ENCODE data around the gene SLC8B1.
A peak's percentile ranks its signal among the peaks of the same experiment; 100 is the strongest.

The SLC8B1 gene

GRCh38 chr12:113318900-113319628, 15.8 kb downstream of the SLC8B1 start:
- DNase-seq, result no peak

GRCh38 chr12:113318046-113318656, 16.8 kb downstream of the SLC8B1 start:
- no peak for DNase-seq

- no peak for DNase-seq
Observed at GRCh38 chr12:113317122-113317521, 17.8 kb downstream of the SLC8B1 start.

GRCh38 chr12:113316155-113316554, 18.8 kb downstream of the SLC8B1 start:
- no peak for DNase-seq

GRCh38 chr12:113315358-113315757, 19.6 kb downstream of the SLC8B1 start:
- DNase-seq, result no peak

GRCh38 chr12:113314121-113314529, 20.8 kb downstream of the SLC8B1 start:
- DNase-seq, result no peak

GRCh38 chr12:113310489-113310888, 24.4 kb downstream of the SLC8B1 start:
- DNase-seq, result no peak

- no peak for DNase-seq
Observed at GRCh38 chr12:113306382-113306781, 28.5 kb downstream of the SLC8B1 start.

- no peak for DNase-seq
Observed at GRCh38 chr12:113305281-113305856, 29.5 kb downstream of the SLC8B1 start.

- DNase-seq, result no peak
Observed at GRCh38 chr12:113302886-113303640, 31.8 kb downstream of the SLC8B1 start.

GRCh38 chr12:113302466-113302865, 32.4 kb downstream of the SLC8B1 start:
- no peak for DNase-seq

- DNase-seq, result no peak
Observed at GRCh38 chr12:113301811-113302210, 33.1 kb downstream of the SLC8B1 start.

- no peak for DNase-seq
Observed at GRCh38 chr12:113299619-113300237, 35.2 kb downstream of the SLC8B1 start.

GRCh38 chr12:113298861-113299545, 35.9 kb downstream of the SLC8B1 start:
- peak; percentile 55 for DNase-seq

- DNase-seq, result no peak
Observed at GRCh38 chr12:113298472-113298817, 36.5 kb downstream of the SLC8B1 start.

- no peak for DNase-seq
Observed at GRCh38 chr12:113297621-113298471, 37.1 kb downstream of the SLC8B1 start.

- no peak for DNase-seq
Observed at GRCh38 chr12:113297214-113297587, 37.7 kb downstream of the SLC8B1 start.

GRCh38 chr12:113296557-113297213, 38.2 kb downstream of the SLC8B1 start:
- DNase-seq, result no peak

GRCh38 chr12:113295886-113296556, 38.9 kb downstream of the SLC8B1 start:
- DNase-seq, result no peak

GRCh38 chr12:113293100-113293499, 41.8 kb downstream of the SLC8B1 start:
- no peak for DNase-seq
